SK-N-SH treated with all-trans-retinoic acid at 6 μM for 48 hours (cell line): ENCODE data around the gene OSGIN1.

Experiments
- ARNTL ChIP-seq: fragments of 450-650 bp; formaldehyde crosslinking; IDR thresholded peaks from 2 replicates; pipeline ENCODE4 v1.5.0; 2020; ENCODE audit warnings: low read depth, mild to moderate bottlenecking, moderate library complexity, borderline replicate concordance
- BACH2 ChIP-seq: fragments of 250-450 bp; sonication (Bioruptor Pico); IDR thresholded peaks from 2 replicates; pipeline ENCODE4 v1.9.0; 2021; ENCODE audit warnings: mild to moderate bottlenecking, borderline replicate concordance
- CSDC2 ChIP-seq: fragments of 250-450 bp; sonication (Bioruptor Pico); IDR thresholded peaks from 2 replicates; pipeline ENCODE4 v1.5.0; 2020; ENCODE audit warnings: mild to moderate bottlenecking, moderate library complexity
- ISL1 ChIP-seq: fragments of 250-450 bp; sonication (Bioruptor Pico); IDR thresholded peaks from 2 replicates; pipeline ENCODE4 v2.1.2; 2022; ENCODE audit warnings: mild to moderate bottlenecking, moderate library complexity
- ZNF565 ChIP-seq: fragments of 450-650 bp; formaldehyde crosslinking; conservative IDR thresholded peaks from 2 replicates; pipeline ENCODE4 v1.5.0; 2020; ENCODE audit warnings: low read depth, mild to moderate bottlenecking, moderate library complexity
- ZNF70 ChIP-seq: fragments of 450-650 bp; formaldehyde crosslinking; IDR thresholded peaks from 2 replicates; pipeline ENCODE4 v1.5.0; 2020; ENCODE audit warnings: mild to moderate bottlenecking, moderate library complexity
- ZNF8 ChIP-seq: fragments of 450-650 bp; formaldehyde crosslinking; IDR thresholded peaks from 2 replicates; pipeline ENCODE4 v1.5.0; 2020; ENCODE audit warnings: mild to moderate bottlenecking, moderate library complexity
- TF ChIP-seq, protein P1 (sequence below): fragments of 250-450 bp; sonication (Bioruptor Pico); IDR thresholded peaks from 2 replicates; pipeline ENCODE4 v1.8.0; 2020; ENCODE audit warnings: mild to moderate bottlenecking, moderate library complexity, borderline replicate concordance
- TF ChIP-seq, protein P2 (sequence below): fragments of 250-450 bp; sonication (Bioruptor Pico); IDR thresholded peaks from 2 replicates; pipeline ENCODE4 v1.5.1; 2020; ENCODE audit warnings: low read depth, mild to moderate bottlenecking, moderate library complexity
- TF ChIP-seq, protein P3 (sequence below): fragments of 250-450 bp; sonication (Bioruptor Pico); IDR thresholded peaks from 2 replicates; pipeline ENCODE4 v1.8.0; 2021; ENCODE audit warnings: low read depth, mild to moderate bottlenecking, moderate library complexity, borderline replicate concordance

DNA sequence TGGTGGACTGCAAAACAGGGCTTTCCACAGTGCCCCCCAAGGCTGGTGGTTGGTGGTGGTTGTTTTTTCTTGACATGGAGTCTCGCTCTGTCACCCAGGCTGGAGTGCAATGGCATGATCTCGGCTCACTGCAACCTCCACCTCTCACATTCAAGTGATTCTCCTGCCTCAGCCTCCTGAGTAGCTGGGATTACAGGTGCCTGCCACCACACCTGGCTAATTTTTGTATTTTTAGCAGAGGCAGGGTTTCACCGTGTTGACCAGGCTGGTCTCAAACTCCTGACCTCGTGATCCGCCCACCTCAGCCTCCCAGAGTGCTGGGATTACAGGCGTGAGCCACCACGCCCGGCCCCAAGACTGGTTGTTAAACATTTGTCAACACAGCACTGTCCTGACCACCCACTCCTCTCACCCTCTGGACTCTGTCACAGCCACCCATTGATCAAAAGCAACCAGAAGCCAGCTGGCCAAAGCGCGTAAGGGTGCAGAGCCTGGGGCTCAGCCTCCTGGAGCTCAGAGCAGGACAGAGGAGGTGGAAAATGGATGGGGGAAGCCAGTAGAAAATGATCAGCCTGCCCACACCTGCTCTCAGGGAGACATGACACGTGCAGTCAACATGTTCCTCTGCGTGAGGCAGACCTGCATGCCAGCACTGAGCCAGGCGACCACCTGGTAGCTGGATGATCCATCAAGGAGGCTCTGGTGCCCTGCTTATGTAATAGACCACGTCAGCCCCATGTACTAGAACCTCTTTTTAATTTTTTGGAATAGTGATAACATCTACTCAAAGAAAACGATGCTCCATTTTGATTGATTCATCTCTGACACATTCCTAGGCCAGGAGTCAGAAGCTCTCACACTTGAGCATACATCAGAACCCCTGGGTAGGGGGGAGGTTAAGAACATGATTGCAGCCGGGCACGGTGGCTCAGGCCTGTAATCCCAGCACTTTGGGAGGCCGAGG lies 14.8 kb upstream of the OSGIN1 start:
- TF ChIP-seq ZNF565 (CRISPR knock-in tag), result no peak
- no peak for TF ChIP-seq BACH2 (CRISPR knock-in tag)
- TF ChIP-seq ZNF8 (CRISPR knock-in tag), result no peak
- no peak for TF ChIP-seq ARNTL (CRISPR knock-in tag)
- TF ChIP-seq, protein P1, sequence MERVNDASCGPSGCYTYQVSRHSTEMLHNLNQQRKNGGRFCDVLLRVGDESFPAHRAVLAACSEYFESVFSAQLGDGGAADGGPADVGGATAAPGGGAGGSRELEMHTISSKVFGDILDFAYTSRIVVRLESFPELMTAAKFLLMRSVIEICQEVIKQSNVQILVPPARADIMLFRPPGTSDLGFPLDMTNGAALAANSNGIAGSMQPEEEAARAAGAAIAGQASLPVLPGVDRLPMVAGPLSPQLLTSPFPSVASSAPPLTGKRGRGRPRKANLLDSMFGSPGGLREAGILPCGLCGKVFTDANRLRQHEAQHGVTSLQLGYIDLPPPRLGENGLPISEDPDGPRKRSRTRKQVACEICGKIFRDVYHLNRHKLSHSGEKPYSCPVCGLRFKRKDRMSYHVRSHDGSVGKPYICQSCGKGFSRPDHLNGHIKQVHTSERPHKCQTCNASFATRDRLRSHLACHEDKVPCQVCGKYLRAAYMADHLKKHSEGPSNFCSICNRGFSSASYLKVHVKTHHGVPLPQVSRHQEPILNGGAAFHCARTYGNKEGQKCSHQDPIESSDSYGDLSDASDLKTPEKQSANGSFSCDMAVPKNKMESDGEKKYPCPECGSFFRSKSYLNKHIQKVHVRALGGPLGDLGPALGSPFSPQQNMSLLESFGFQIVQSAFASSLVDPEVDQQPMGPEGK, result no peak
- TF ChIP-seq ISL1 (CRISPR knock-in tag), result no peak
- TF ChIP-seq ZNF70, result no peak
- TF ChIP-seq, protein P2, sequence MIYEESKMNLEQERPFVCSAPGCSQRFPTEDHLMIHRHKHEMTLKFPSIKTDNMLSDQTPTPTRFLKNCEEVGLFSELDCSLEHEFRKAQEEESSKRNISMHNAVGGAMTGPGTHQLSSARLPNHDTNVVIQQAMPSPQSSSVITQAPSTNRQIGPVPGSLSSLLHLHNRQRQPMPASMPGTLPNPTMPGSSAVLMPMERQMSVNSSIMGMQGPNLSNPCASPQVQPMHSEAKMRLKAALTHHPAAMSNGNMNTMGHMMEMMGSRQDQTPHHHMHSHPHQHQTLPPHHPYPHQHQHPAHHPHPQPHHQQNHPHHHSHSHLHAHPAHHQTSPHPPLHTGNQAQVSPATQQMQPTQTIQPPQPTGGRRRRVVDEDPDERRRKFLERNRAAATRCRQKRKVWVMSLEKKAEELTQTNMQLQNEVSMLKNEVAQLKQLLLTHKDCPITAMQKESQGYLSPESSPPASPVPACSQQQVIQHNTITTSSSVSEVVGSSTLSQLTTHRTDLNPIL, result no peak
- TF ChIP-seq, protein P3, sequence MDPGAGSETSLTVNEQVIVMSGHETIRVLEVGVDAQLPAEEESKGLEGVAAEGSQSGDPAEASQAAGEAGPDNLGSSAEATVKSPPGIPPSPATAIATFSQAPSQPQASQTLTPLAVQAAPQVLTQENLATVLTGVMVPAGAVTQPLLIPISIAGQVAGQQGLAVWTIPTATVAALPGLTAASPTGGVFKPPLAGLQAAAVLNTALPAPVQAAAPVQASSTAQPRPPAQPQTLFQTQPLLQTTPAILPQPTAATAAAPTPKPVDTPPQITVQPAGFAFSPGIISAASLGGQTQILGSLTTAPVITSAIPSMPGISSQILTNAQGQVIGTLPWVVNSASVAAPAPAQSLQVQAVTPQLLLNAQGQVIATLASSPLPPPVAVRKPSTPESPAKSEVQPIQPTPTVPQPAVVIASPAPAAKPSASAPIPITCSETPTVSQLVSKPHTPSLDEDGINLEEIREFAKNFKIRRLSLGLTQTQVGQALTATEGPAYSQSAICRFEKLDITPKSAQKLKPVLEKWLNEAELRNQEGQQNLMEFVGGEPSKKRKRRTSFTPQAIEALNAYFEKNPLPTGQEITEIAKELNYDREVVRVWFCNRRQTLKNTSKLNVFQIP (CRISPR knock-in tag), result no peak
- TF ChIP-seq CSDC2 (CRISPR knock-in tag), result no peak
